SJCRH30 (cell line): ENCODE data around the gene TRAPPC1. TPM values are rescaled to one million over a fixed set of nuclear protein-coding genes. Genes with fewer than 3 reads are reported as not detected.

Experiments
- DNase-seq, 2 experiments: peaks; one replicate each; pipeline ENCODE4 v3.0.0-alpha.2; 2015 to 2020
- H3K27ac ChIP-seq: fragments of 250-450 bp; sonication (Bioruptor Pico); 2 replicates; pipeline ENCODE4 v1.5.1; 2020; ENCODE audit warnings: mild to moderate bottlenecking, moderate library complexity
- H3K27me3 ChIP-seq: fragments of 250-450 bp; sonication (Bioruptor Pico); 2 replicates; pipeline ENCODE4 v1.5.1; 2020; ENCODE audit warnings: mild to moderate bottlenecking, moderate library complexity
- H3K36me3 ChIP-seq: fragments of 250-450 bp; sonication (Bioruptor Pico); 2 replicates; pipeline ENCODE4 v1.5.1; 2020; ENCODE audit warnings: mild to moderate bottlenecking, moderate library complexity
- H3K4me1 ChIP-seq: fragments of 250-450 bp; sonication (Bioruptor Pico); 2 replicates; pipeline ENCODE4 v1.5.1; 2020; ENCODE audit warnings: mild to moderate bottlenecking, moderate library complexity
- H3K4me3 ChIP-seq: fragments of 250-450 bp; sonication (Bioruptor Pico); 2 replicates; pipeline ENCODE4 v1.5.1; 2020; ENCODE audit warnings: mild to moderate bottlenecking, moderate library complexity
- H3K9me3 ChIP-seq: fragments of 250-450 bp; sonication (Bioruptor Pico); replicated peaks from 2 replicates; pipeline ENCODE4 v1.5.1; 2020; ENCODE audit warnings: mild to moderate bottlenecking, moderate library complexity
- total RNA-seq: library from RNA; depleted of rRNA; stranded (reverse); fragments of >200 nt; shearing (Covaris generic); gene quantifications from 2 replicates; pipeline ENCODE4 v1.2.3, GENCODE V29; 2014

TRAPPC1 gene
- total RNA-seq, 1 experiment from 2014 or later = 38.8 TPM

DNA sequence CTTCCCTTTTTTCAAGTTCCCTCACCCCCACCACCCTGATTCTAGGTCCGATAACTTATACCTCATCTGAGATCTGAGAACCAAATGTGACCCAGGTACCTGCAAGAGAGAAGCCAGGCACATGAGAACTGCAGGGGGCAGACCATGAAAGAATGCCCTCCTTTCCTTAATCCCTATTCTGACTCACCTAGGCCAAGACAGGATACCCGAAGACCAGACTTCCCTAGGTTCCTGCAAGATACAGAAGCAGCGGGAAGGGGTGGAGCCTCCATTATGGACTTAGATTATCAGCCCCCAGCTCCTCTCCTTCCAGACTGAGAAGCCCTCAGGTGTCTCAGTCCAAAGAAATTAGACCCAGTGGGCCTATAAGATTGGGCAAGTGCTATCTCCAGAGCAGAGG lies 4.2 kb downstream of the TRAPPC1 start:
- Histone ChIP-seq H3K4me1 (no peaks in the 10 kb centered on the region), H3K4me3 (no peak overlapping the region), H3K9me3 (no peaks in the 10 kb centered on the region), H3K27ac (no peak overlapping the region), H3K36me3 (no peaks in the 10 kb centered on the region), H3K27me3 (no peaks in the 10 kb centered on the region)
- no peak for DNase-seq

DNA sequence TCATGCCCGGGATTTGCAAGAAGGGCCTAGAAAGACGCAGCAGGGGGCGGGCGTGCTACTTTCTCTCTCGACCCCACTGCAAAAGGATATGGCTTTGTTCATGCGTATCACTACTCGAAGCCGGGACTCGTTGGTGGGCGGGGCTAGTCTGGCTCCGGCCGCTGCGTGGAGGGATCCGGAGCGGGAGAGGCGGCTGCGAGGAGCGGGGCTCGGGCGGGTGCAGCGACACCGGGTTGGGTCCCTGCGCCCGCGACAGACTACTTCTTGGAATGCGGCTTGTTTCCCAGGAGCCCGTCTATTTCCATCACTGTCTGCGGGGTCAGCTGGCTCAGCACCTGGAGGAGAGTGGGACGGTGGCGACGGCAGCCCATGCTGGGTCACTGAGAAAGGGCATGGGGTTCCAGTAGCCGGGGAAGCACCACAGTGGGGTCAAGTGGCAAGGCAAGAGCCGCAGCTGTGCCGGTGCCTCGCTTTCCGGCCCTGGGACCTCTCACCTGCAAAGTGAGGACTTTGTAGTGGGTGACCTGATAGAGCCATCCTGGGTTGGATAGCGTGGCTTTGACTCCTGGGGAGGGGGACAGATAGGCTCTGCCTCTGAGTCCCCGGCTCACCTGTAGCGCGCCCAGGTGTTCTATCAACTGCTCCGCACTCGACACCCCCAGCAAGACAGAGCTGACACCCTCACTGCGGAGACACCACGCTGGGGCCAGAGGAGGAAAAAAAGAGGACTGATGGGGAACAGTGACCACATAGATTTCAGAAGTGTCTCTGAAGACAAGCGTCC lies 8.7 kb downstream of the TRAPPC1 start:
- H3K9me3 ChIP-seq = no peaks in the 10 kb centered on the region
- H3K36me3 ChIP-seq = no peaks in the 10 kb centered on the region
- no peak for DNase-seq
- H3K4me3 ChIP-seq = no peak overlapping the region
- no peaks in the 10 kb centered on the region for H3K27me3 ChIP-seq
- no peaks in the 10 kb centered on the region for H3K4me1 ChIP-seq
- no peak overlapping the region for H3K27ac ChIP-seq

GRCh38 chr17:7922269-7922844 lies 9.4 kb downstream of the TRAPPC1 start:
- no peak overlapping the region for H3K4me3 ChIP-seq
- DNase-seq = no peak
- H3K9me3 ChIP-seq = no peaks in the 10 kb centered on the region
- no peaks in the 10 kb centered on the region for H3K36me3 ChIP-seq
- H3K4me1 ChIP-seq = no peaks in the 10 kb centered on the region
- H3K27ac ChIP-seq = no peak overlapping the region
- H3K27me3 ChIP-seq = no peaks in the 10 kb centered on the region

- peaks cover 7% of the 10 kb centered on the region for H3K36me3 ChIP-seq
- H3K27ac ChIP-seq = peak overlapping the region; percentile 90
- peak overlapping the region; percentile 57 for H3K4me3 ChIP-seq
Observed at GRCh38 chr17:7916808-7917207, 14.9 kb downstream of the TRAPPC1 start.

GRCh38 chr17:7916385-7916682 lies 15.4 kb downstream of the TRAPPC1 start:
- DNase-seq = no peak
- Histone ChIP-seq H3K27me3 (no peaks in the 10 kb centered on the region), H3K27ac (peak overlapping the region; percentile 90), H3K9me3 (no peaks in the 10 kb centered on the region), H3K4me3 (peak overlapping the region; percentile 57), H3K4me1 (no peaks in the 10 kb centered on the region; the same call in 1 of the 2 replicates), H3K36me3 (peaks cover 10% of the 10 kb centered on the region)

More at GRCh38 chr17:7916808-7917207, 14.9 kb downstream of the TRAPPC1 start:
- peak; percentile 28 to 39 for DNase-seq
- Histone ChIP-seq H3K4me1 (no peaks in the 10 kb centered on the region; the same call in 1 of the 2 replicates), H3K9me3 (no peaks in the 10 kb centered on the region), H3K27me3 (no peaks in the 10 kb centered on the region)

DNA sequence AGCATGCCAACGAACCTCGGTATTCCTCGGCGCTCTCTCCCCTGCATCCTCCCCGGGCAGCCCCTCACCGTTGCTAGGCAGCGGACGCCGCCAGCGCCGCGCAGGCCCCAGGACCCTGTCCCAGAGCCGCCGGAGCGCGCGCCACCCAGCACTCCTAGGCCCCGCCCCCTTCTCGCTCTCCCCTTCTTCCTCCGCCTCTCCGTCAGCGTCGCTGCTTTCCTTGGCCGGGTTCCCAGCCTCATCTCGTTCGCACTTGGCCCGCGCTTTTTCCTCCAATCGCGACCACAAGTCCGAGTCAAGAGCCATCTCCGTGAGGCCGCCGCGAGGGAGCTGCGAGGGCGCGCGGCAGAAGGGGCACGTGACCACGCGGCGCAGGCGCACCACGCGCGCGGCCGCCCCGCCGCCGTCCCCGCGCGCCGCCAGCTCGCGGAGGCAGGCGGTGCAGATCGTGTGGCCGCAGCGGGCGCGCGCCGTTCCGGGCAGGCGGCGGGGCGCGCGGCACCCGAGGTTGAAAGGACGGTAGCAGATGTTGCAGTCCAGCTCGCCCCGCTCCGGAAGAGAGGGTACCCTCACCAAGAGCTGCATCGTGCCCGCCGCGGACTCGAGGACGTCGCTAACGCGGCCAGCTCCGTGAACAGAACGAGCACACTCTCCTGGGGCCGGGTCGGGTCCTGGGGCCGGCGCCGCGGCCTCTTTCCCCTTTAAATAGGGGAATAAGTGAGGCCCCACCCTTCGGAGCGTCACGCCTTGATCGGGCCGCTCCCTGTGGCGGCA lies 15.9 kb downstream of the TRAPPC1 start, which contains the start of gene RNF227:
Gene RNF227, minus strand, starts transcription at position 679 of the 774 bp plus-strand sequence. Its CDS starts 94 bp downstream, at position 585.
- DNase-seq = peak; percentile 95
- H3K27ac ChIP-seq = peak within 1 kb of the TSS; percentile 90
- peak within 1 kb of the TSS; percentile 57 for H3K4me3 ChIP-seq
- no peaks in the 10 kb centered on the region for H3K27me3 ChIP-seq
- H3K36me3 ChIP-seq = peaks cover 16% of the 10 kb centered on the region
- no peaks in the 10 kb centered on the region for H3K9me3 ChIP-seq
- H3K4me1 ChIP-seq = no peaks in the 10 kb centered on the region; the same call in 1 of the 2 replicates

DNA sequence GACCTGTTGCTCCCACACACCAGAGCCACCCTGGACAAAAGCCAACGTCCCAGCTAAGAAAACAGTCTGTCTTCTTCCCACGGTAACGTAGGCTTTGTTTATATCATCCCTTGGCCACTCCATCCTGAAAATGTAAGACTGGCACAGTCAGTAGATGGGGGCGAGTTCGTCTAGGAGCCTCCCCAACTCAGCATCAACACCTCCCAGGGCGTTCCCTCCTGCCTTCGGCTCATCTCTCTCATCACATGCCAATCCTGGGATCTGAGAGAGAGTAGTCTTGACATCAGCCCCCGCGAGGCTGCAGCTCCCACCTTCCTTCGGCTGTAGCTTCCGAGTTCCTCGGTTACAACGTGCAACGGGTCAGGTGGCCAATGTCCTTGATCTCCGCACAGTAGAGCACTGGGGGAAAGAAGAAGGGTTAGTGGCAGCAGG lies 16.6 kb downstream of the TRAPPC1 start:
- Histone ChIP-seq H3K27ac (peak overlapping the region; percentile 90; the same call in 1 of the 2 replicates), H3K4me3 (peak overlapping the region; percentile 57)
- no peak for DNase-seq

GRCh38 chr17:7912927-7913524 lies 18.7 kb downstream of the TRAPPC1 start:
- H3K36me3 ChIP-seq = peaks cover 39% of the 10 kb centered on the region
- peak; percentile 26 to 55 for DNase-seq
- H3K27ac ChIP-seq = no peak overlapping the region

More for the DNA sequence above, 16.6 kb downstream of the TRAPPC1 start:
- no peaks in the 10 kb centered on the region for H3K27me3 ChIP-seq
- no peaks in the 10 kb centered on the region for H3K9me3 ChIP-seq
- H3K36me3 ChIP-seq = peaks cover 22% of the 10 kb centered on the region
- H3K4me1 ChIP-seq = no peaks in the 10 kb centered on the region; the same call in 1 of the 2 replicates

DNA sequence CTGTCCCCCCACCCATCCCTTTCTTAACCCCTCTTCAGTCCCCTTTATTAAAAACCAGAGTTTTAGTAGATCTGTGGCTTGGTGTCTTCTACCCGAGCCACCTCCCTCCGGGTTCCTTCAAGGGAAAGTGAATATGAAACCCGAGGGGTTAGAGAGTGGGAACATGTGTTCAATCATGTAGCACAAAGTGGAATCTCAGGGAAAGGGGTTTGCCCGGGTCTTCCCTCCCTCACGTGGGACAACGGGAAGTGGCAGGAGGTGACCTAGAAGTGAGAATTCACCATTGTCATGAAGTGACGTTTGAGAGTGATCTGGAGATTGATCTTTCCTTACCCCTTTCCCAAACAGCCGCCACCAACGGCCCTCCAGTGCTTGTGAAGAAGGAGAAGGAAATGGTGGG lies 20.6 kb downstream of the TRAPPC1 start:
- Histone ChIP-seq H3K27ac (no peak overlapping the region), H3K36me3 (peaks cover 50% of the 10 kb centered on the region), H3K4me1 (no peaks in the 10 kb centered on the region), H3K27me3 (no peaks in the 10 kb centered on the region), H3K4me3 (no peak overlapping the region), H3K9me3 (no peaks in the 10 kb centered on the region)
- no peak for DNase-seq

More at GRCh38 chr17:7912927-7913524, 18.7 kb downstream of the TRAPPC1 start:
- no peaks in the 10 kb centered on the region for H3K27me3 ChIP-seq
- no peaks in the 10 kb centered on the region for H3K9me3 ChIP-seq
- no peak overlapping the region for H3K4me3 ChIP-seq
- no peaks in the 10 kb centered on the region; the same call in 1 of the 2 replicates for H3K4me1 ChIP-seq

GRCh38 chr17:7910711-7911110 lies 21.0 kb downstream of the TRAPPC1 start:
- H3K4me3 ChIP-seq = no peak overlapping the region
- no peaks in the 10 kb centered on the region for H3K4me1 ChIP-seq
- H3K27me3 ChIP-seq = no peaks in the 10 kb centered on the region
- H3K27ac ChIP-seq = no peak overlapping the region
- H3K36me3 ChIP-seq = peaks cover 54% of the 10 kb centered on the region
- H3K9me3 ChIP-seq = no peaks in the 10 kb centered on the region
- DNase-seq = no peak

GRCh38 chr17:7910281-7910680 lies 21.5 kb downstream of the TRAPPC1 start:
- H3K4me1 ChIP-seq = no peaks in the 10 kb centered on the region
- no peaks in the 10 kb centered on the region for H3K27me3 ChIP-seq
- H3K27ac ChIP-seq = no peak overlapping the region
- no peak overlapping the region for H3K4me3 ChIP-seq
- H3K9me3 ChIP-seq = no peaks in the 10 kb centered on the region
- no peak for DNase-seq
- peaks cover 59% of the 10 kb centered on the region for H3K36me3 ChIP-seq

GRCh38 chr17:7909089-7909488 lies 22.7 kb downstream of the TRAPPC1 start:
- DNase-seq = no peak
- Histone ChIP-seq H3K4me1 (no peaks in the 10 kb centered on the region), H3K27ac (no peak overlapping the region), H3K9me3 (no peaks in the 10 kb centered on the region), H3K36me3 (peaks cover 71% of the 10 kb centered on the region), H3K27me3 (no peaks in the 10 kb centered on the region), H3K4me3 (no peak overlapping the region)

DNA sequence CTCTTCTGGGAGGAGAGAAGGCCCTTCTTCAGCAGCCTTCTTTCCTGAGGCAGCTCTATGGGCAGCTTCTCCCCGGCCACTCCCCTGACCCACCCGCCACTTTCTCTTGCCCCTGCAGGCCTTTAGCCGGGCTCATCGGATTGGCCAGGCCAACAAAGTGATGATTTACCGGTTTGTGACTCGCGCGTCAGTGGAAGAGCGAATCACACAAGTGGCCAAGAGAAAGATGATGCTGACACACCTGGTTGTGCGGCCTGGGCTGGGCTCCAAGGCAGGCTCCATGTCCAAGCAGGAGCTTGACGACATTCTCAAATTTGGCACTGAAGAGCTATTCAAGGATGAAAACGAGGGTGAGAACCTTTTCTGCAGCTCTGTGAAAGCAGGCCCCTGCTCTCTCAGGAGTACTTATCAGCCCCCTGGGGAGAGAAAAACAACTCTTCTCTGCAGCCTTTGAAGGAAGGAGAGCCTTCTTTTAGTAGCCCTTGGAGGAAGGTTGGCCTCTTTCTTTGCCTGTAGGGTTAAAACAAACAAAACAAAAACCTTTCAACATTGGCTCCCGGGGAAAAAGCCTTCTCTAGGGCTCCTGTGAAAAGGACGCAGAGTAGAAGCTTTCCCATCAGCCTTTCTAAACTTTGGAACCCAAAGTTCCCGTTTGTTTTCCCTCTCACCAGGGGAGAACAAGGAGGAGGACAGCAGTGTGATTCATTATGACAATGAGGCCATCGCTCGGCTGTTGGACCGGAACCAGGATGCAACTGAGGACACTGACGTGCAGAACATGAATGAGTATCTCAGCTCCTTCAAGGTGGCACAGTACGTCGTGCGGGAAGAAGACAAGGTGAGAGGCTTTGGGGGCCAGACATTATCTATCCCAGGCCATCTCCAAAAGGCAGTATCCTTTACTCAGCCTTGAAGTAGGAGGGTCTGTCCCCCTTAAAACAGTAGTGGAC lies 28.3 kb downstream of the TRAPPC1 start:
- Histone ChIP-seq H3K4me3 (no peak overlapping the region), H3K9me3 (no peaks in the 10 kb centered on the region), H3K27ac (no peak overlapping the region), H3K36me3 (peaks cover 87% of the 10 kb centered on the region), H3K27me3 (no peaks in the 10 kb centered on the region), H3K4me1 (no peaks in the 10 kb centered on the region)
- DNase-seq = no peak

DNA sequence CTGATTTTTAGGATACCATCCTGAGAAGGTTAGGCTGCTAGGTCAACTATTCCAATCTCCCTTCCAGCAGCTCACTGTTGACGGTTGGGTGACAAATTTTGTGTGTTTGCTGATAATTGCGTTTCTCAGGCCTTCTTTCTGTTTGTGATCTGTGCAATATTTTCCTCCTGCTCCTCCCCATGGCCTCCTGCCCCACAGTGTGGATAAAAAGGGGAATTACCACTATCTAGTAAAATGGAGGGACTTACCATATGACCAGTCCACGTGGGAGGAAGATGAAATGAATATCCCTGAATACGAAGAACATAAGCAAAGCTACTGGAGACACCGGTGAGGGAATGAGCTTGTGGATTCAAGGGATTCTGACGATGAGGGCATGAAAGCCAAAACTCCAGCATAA lies 34.0 kb downstream of the TRAPPC1 start:
- H3K27me3 ChIP-seq = no peaks in the 10 kb centered on the region
- H3K27ac ChIP-seq = no peak overlapping the region
- H3K4me1 ChIP-seq = peaks cover 20% of the 10 kb centered on the region
- H3K4me3 ChIP-seq = no peak overlapping the region
- no peak for DNase-seq
- H3K36me3 ChIP-seq = peaks cover 85% of the 10 kb centered on the region
- H3K9me3 ChIP-seq = no peaks in the 10 kb centered on the region
